ENCODE data around the gene COPG1.

DNA sequence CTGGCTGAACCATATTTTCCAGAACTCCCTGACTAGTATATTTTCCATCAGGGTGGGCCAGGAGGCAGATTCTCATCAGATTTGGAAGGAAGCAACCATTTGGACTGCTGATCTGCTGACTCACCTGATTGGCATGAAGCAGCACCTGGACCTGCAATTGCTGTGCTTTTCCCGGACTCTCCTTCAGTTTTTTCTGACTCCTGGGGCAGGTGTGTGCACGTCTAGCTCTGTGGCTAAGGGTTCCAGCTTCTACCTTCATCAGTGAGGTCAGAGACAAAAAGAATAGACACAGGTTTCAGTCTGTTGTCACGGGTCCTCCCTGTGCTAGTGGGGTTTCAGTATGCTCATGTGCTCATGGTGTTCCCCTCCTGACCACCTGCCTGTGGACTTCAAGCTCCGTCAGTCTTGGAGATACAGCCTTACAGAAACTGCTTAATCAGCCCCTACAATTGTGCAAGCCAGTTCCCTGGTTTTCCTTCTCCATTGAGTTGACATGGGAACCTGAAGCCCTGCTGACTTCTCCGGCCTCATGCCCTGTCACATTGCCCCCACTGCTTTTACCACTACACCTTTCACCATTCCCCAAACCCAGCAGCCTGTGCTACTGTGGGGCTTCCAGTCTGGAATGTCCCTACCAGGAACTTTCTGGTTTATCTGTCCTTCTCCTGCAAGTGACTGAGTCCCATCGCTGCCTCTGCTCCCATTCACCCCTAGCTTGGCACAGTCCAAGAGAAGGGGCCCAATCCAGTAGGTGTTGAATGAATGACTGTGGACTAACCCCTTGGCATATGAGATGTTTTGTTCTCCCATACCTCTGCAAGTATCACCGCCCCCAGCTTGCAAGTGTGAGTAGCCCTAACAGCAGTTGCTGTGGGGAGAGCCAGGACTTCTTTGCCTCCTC lies 61.0 kb downstream of the COPG1 start:
- no peak for TF ChIP-seq POLR2AphosphoS5 (IDR thresholded peaks at IDR 0.05; ENCODE audit: low read depth, low read length)
- TF ChIP-seq YEATS2 (CRISPR knock-in tag; IDR thresholded peaks at IDR 0.05; ENCODE audit: borderline replicate concordance) = no peak
- TF ChIP-seq ZNF230 (CRISPR knock-in tag; IDR thresholded peaks at IDR 0.05) = no peak
- TF ChIP-seq, protein P1, sequence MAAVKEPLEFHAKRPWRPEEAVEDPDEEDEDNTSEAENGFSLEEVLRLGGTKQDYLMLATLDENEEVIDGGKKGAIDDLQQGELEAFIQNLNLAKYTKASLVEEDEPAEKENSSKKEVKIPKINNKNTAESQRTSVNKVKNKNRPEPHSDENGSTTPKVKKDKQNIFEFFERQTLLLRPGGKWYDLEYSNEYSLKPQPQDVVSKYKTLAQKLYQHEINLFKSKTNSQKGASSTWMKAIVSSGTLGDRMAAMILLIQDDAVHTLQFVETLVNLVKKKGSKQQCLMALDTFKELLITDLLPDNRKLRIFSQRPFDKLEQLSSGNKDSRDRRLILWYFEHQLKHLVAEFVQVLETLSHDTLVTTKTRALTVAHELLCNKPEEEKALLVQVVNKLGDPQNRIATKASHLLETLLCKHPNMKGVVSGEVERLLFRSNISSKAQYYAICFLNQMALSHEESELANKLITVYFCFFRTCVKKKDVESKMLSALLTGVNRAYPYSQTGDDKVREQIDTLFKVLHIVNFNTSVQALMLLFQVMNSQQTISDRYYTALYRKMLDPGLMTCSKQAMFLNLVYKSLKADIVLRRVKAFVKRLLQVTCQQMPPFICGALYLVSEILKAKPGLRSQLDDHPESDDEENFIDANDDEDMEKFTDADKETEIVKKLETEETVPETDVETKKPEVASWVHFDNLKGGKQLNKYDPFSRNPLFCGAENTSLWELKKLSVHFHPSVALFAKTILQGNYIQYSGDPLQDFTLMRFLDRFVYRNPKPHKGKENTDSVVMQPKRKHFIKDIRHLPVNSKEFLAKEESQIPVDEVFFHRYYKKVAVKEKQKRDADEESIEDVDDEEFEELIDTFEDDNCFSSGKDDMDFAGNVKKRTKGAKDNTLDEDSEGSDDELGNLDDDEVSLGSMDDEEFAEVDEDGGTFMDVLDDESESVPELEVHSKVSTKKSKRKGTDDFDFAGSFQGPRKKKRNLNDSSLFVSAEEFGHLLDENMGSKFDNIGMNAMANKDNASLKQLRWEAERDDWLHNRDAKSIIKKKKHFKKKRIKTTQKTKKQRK (IDR thresholded peaks at IDR 0.05; ENCODE audit: low read length) = no peak
- TF ChIP-seq BCL6 (CRISPR knock-in tag; IDR thresholded peaks at IDR 0.05) = no peak
- TF ChIP-seq ZZZ3 (CRISPR knock-in tag; IDR thresholded peaks at IDR 0.05; ENCODE audit: borderline replicate concordance) = no peak
- TF ChIP-seq CTCF (CRISPR knock-in tag; IDR thresholded peaks at IDR 0.05) = no peak
- TF ChIP-seq POLR2A (IDR thresholded peaks at IDR 0.05; ENCODE audit: insufficient read depth in 1 of 2, low read depth in 2 of 2, low read length in 2 of 2) = no peak
- TF ChIP-seq ZNF792 (CRISPR knock-in tag; IDR thresholded peaks at IDR 0.05) = no peak
- no peak for TF ChIP-seq RCOR2 (CRISPR knock-in tag; IDR thresholded peaks at IDR 0.05)
